ENCODE data around the gene FBXL16.

FBXL16 gene

DNA sequence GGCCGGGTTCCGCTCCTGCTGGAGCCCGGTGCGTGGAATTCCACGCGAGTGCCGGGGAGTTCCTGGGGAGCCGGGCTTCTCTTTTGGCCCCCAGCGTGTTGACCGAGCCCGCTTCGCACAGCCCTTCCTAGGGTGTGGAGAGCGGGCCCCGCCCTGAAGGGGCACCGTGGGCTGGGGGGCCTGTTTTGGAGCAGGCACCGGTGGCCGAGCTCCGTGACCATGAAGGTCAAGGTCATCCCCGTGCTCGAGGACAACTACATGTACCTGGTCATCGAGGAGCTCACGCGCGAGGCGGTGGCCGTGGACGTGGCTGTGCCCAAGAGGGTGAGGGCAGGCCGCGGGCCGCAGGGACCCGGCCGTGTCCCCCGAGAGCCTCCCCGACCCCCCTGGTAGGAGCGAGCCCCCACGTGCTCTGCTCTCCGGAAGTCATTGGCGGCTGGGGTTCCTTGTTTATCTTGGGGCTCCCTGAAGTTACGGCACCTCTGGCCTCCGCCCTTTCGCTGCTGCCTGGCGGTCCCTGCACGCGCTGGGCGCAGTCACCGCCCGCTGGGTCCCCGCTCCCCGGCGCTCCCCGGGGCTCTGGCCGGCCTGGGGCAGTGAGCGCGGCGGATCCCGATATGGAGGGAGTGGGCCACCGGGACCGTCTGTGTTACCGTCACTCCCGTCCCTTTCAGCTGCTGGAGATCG lies 21.8 kb upstream of the FBXL16 start (continued):
- TF ChIP-seq, protein P1, sequence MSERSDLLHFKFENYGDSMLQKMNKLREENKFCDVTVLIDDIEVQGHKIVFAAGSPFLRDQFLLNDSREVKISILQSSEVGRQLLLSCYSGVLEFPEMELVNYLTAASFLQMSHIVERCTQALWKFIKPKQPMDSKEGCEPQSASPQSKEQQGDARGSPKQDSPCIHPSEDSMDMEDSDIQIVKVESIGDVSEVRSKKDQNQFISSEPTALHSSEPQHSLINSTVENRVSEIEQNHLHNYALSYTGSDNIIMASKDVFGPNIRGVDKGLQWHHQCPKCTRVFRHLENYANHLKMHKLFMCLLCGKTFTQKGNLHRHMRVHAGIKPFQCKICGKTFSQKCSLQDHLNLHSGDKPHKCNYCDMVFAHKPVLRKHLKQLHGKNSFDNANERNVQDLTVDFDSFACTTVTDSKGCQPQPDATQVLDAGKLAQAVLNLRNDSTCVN (tag by site-specific recombination; optimal IDR thresholded peaks at IDR 0.05) = peak; percentile 41
- TF ChIP-seq, protein P2, sequence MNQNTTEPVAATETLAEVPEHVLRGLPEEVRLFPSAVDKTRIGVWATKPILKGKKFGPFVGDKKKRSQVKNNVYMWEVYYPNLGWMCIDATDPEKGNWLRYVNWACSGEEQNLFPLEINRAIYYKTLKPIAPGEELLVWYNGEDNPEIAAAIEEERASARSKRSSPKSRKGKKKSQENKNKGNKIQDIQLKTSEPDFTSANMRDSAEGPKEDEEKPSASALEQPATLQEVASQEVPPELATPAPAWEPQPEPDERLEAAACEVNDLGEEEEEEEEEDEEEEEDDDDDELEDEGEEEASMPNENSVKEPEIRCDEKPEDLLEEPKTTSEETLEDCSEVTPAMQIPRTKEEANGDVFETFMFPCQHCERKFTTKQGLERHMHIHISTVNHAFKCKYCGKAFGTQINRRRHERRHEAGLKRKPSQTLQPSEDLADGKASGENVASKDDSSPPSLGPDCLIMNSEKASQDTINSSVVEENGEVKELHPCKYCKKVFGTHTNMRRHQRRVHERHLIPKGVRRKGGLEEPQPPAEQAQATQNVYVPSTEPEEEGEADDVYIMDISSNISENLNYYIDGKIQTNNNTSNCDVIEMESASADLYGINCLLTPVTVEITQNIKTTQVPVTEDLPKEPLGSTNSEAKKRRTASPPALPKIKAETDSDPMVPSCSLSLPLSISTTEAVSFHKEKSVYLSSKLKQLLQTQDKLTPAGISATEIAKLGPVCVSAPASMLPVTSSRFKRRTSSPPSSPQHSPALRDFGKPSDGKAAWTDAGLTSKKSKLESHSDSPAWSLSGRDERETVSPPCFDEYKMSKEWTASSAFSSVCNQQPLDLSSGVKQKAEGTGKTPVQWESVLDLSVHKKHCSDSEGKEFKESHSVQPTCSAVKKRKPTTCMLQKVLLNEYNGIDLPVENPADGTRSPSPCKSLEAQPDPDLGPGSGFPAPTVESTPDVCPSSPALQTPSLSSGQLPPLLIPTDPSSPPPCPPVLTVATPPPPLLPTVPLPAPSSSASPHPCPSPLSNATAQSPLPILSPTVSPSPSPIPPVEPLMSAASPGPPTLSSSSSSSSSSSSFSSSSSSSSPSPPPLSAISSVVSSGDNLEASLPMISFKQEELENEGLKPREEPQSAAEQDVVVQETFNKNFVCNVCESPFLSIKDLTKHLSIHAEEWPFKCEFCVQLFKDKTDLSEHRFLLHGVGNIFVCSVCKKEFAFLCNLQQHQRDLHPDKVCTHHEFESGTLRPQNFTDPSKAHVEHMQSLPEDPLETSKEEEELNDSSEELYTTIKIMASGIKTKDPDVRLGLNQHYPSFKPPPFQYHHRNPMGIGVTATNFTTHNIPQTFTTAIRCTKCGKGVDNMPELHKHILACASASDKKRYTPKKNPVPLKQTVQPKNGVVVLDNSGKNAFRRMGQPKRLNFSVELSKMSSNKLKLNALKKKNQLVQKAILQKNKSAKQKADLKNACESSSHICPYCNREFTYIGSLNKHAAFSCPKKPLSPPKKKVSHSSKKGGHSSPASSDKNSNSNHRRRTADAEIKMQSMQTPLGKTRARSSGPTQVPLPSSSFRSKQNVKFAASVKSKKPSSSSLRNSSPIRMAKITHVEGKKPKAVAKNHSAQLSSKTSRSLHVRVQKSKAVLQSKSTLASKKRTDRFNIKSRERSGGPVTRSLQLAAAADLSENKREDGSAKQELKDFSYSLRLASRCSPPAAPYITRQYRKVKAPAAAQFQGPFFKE (tag by site-specific recombination; IDR thresholded peaks at IDR 0.05; ENCODE audit: borderline replicate concordance) = 0 out of 2 replicates have a peak, but pooled peaks have one; percentile 65
- TF ChIP-seq ZNF629 (tag by site-specific recombination; IDR thresholded peaks at IDR 0.05) (peak; percentile 44; the same call in 1 of the 2 replicates), ZNF837 (tag by site-specific recombination; IDR thresholded peaks at IDR 0.05) (0 out of 2 replicates have a peak, but pooled peaks have one; percentile 71), ZNF830 (tag by site-specific recombination; IDR thresholded peaks at IDR 0.05; ENCODE audit: low read depth) (no peak), GLIS2 (tag by site-specific recombination; IDR thresholded peaks at IDR 0.05) (peak; percentile 78), ZNF404 (tag by site-specific recombination; IDR thresholded peaks at IDR 0.05) (no peak), ZNF19 (tag by site-specific recombination; IDR thresholded peaks at IDR 0.05; ENCODE audit: low read depth) (no peak), YY1 (tag by site-specific recombination; IDR thresholded peaks at IDR 0.05) (0 out of 2 replicates have a peak, but pooled peaks have one; percentile 8), ZFP41 (tag by site-specific recombination; IDR thresholded peaks at IDR 0.05; ENCODE audit: borderline replicate concordance) (no peak), KLF1 (tag by site-specific recombination; IDR thresholded peaks at IDR 0.05) (peak; percentile 68), ZNF133 (tag by site-specific recombination; IDR thresholded peaks at IDR 0.05) (no peak), HIC1 (tag by site-specific recombination; IDR thresholded peaks at IDR 0.05) (peak; percentile 55; the same call in 1 of the 2 replicates)

GRCh38 chr16:726438-727290 lies 21.1 kb upstream of the FBXL16 start, which contains the start of the genes CCDC78 and HAGHL:
CCDC78 (minus strand) TSS chr16:726443; CDS start chr16:726367, 76 bp downstream.
HAGHL (plus strand) TSS chr16:727106; CDS start chr16:727510, 404 bp downstream.
- peaks cover 4% of the 10 kb centered on the region; the same call in 1 of the 2 replicates for H3K4me1 ChIP-seq (ENCODE audit: control insufficient read depth, insufficient read depth, low read length)
- peak within 1 kb of the TSS; percentile 15 for H3K4me3 ChIP-seq (ENCODE audit: low read depth, low read length)
- POLR2A ChIA-PET = interaction anchor here (1.0 to 1.8 kb wide), 4 partner anchors 11 to 77 kb away, joined by 3 to 6 read pairs (median 4); partner anchors contain the start of genes JMJD8 and METRN
- H3K36me3 ChIP-seq (ENCODE audit: control insufficient read depth in 2 of 2, insufficient read depth in 1 of 2, low read length in 2 of 2) = peaks cover 0 to 15% of the 10 kb centered on the region in 2 experiments; a peak in 2 of 3 replicates
- peak within 1 kb of the TSS; percentile 11; the same call in 1 of the 2 replicates for H3K27ac ChIP-seq (ENCODE audit: extremely low read depth, low read depth, low read length)
- H3K9me3 ChIP-seq (ENCODE audit: control insufficient read depth, insufficient read depth, low read depth, low read length) = no peaks in the 10 kb centered on the region
- CTCF ChIA-PET = interaction anchor here (0.7 to 4.8 kb wide), 3 partner anchors 9 to 15 kb away, joined by 3 to 38 read pairs (median 3); partner anchors contain the start of genes CIAO3 and METRN
- 0 out of 2 replicates have a peak, but pooled peaks have one; percentile 16 for TF ChIP-seq ZNF341 (tag by site-specific recombination; IDR thresholded peaks at IDR 0.05; ENCODE audit: low read depth)
- peak; percentile 37 for TF ChIP-seq ZNF600 (tag by site-specific recombination; IDR thresholded peaks at IDR 0.05)
- no peak for TF ChIP-seq ZNF645 (tag by site-specific recombination; IDR thresholded peaks at IDR 0.05)
- TF ChIP-seq ZNF175 (tag by site-specific recombination; IDR thresholded peaks at IDR 0.05) = no peak
- 0 out of 2 replicates have a peak, but pooled peaks have one; percentile 17 for TF ChIP-seq PBX3 (CRISPR knock-in tag; IDR thresholded peaks at IDR 0.05)
- TF ChIP-seq, protein P3, sequence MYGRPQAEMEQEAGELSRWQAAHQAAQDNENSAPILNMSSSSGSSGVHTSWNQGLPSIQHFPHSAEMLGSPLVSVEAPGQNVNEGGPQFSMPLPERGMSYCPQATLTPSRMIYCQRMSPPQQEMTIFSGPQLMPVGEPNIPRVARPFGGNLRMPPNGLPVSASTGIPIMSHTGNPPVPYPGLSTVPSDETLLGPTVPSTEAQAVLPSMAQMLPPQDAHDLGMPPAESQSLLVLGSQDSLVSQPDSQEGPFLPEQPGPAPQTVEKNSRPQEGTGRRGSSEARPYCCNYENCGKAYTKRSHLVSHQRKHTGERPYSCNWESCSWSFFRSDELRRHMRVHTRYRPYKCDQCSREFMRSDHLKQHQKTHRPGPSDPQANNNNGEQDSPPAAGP (tag by site-specific recombination; IDR thresholded peaks at IDR 0.05) = 0 out of 2 replicates have a peak, but pooled peaks have one; percentile 16

Measured in HEK293 (cell line).